C4-2B (cell line): Measurements from ENCODE around the gene THBD.
A peak's percentile ranks its signal among the peaks of the same experiment; 100 is the strongest.

ENCODE experiments used
- H3K27ac ChIP-seq: fragments of 450-650 bp; 2 replicates; pipeline ENCODE4 v1.5.1; 2017
- CTCF ChIP-seq: fragments of 450-650 bp; conservative IDR thresholded peaks from 2 replicates; pipeline ENCODE4 v1.5.1; 2017; ENCODE audit warnings: mild to moderate bottlenecking
- ZFX ChIP-seq: fragments of 450-650 bp; IDR thresholded peaks from 2 replicates; pipeline ENCODE4 v1.6.1; 2017

THBD gene

GRCh38 chr20:23094213-23094896 lies 44.9 kb upstream of the THBD start:
- no peak for TF ChIP-seq ZFX
- TF ChIP-seq CTCF, result no peak
- no peak overlapping the region for H3K27ac ChIP-seq

- TF ChIP-seq CTCF, result no peak
- TF ChIP-seq ZFX, result no peak
- H3K27ac ChIP-seq, result no peak overlapping the region
Observed at GRCh38 chr20:23093613-23094012, 44.1 kb upstream of the THBD start.

GRCh38 chr20:23092861-23093495 lies 43.5 kb upstream of the THBD start:
- no peak overlapping the region for H3K27ac ChIP-seq
- no peak for TF ChIP-seq ZFX
- no peak for TF ChIP-seq CTCF

GRCh38 chr20:23092384-23092756 lies 42.9 kb upstream of the THBD start:
- TF ChIP-seq ZFX (no peak), CTCF (no peak)
- H3K27ac ChIP-seq, result no peak overlapping the region

- H3K27ac ChIP-seq, result 0 out of 2 replicates have a peak overlapping the region, but pooled peaks have one; percentile 11
- TF ChIP-seq ZFX, result no peak
- no peak for TF ChIP-seq CTCF
Observed at GRCh38 chr20:23091721-23092383, 42.4 kb upstream of the THBD start.

- no peak overlapping the region for H3K27ac ChIP-seq
- TF ChIP-seq CTCF (no peak), ZFX (no peak)
Observed at GRCh38 chr20:23090878-23091277, 41.4 kb upstream of the THBD start.

- TF ChIP-seq ZFX, result no peak
- no peak for TF ChIP-seq CTCF
- H3K27ac ChIP-seq, result no peak overlapping the region
Observed at GRCh38 chr20:23090147-23090546, 40.7 kb upstream of the THBD start.
